Cardiac muscle cell (in vitro differentiated cells and primary cell): Measurements from ENCODE around the gene BOC. TPM values are rescaled to one million over a fixed set of nuclear protein-coding genes. Genes with fewer than 3 reads are reported as not detected.

Source experiments
- DNase-seq, 2 donors: peaks; one replicate each; pipeline versions ENCODE4 v3.0.0 to v3.0.0-alpha.2; 2010 to 2017; ENCODE audit warnings: low read depth in 1 of 2, low spot score in 1 of 2
- H3K27ac ChIP-seq: fragments of 200-600 bp; sonication (generic); 2 replicates; pipeline ENCODE4 v1.5.1; 2016
- H3K27me3 ChIP-seq: fragments of 200-600 bp; sonication (generic); 2 replicates; pipeline ENCODE4 v1.6.0; 2016; ENCODE audit warnings: control low read depth
- H3K36me3 ChIP-seq: fragments of 200-600 bp; sonication (generic); 2 replicates; pipeline ENCODE4 v1.5.1; 2016; ENCODE audit warnings: control low read depth
- H3K4me1 ChIP-seq: fragments of 200-600 bp; sonication (generic); 2 replicates; pipeline ENCODE4 v1.8.1; 2017; ENCODE audit warnings: low read depth, mild to moderate bottlenecking, mixed run types
- H3K4me3 ChIP-seq: fragments of 200-600 bp; sonication (generic); 2 replicates; pipeline ENCODE4 v1.5.1; 2016; ENCODE audit warnings: mild to moderate bottlenecking
- H3K9me3 ChIP-seq: fragments of 200-600 bp; sonication (generic); 2 replicates; pipeline ENCODE4 v1.5.1; 2017; ENCODE audit warnings: low read depth, mild to moderate bottlenecking, control low read depth
- polyA plus RNA-seq: library from polyadenylated mRNA; unstranded; fragments of >200 nt; fragmentation: Nextera tagmentation; extraction: Ambion mirVana; gene quantifications from 2 replicates; pipeline ENCODE4 v1.2.1, GENCODE V29; 2016
- total RNA-seq: library from RNA; depleted of rRNA; stranded (reverse); fragments of >200 nt; gene quantifications from 2 replicates; pipeline ENCODE4 v1.2.3, GENCODE V29; 2016
- TF ChIP-seq, protein P1 (sequence below): IDR thresholded peaks from 2 replicates; pipeline ENCODE4 v1.5.1; 2012; ENCODE audit warnings: low read depth, mild to moderate bottlenecking, low read length

Gene BOC
- total and polyA plus RNA-seq, 2 experiments from 2014 or later, result 9.5 to 14.1 TPM

DNA sequence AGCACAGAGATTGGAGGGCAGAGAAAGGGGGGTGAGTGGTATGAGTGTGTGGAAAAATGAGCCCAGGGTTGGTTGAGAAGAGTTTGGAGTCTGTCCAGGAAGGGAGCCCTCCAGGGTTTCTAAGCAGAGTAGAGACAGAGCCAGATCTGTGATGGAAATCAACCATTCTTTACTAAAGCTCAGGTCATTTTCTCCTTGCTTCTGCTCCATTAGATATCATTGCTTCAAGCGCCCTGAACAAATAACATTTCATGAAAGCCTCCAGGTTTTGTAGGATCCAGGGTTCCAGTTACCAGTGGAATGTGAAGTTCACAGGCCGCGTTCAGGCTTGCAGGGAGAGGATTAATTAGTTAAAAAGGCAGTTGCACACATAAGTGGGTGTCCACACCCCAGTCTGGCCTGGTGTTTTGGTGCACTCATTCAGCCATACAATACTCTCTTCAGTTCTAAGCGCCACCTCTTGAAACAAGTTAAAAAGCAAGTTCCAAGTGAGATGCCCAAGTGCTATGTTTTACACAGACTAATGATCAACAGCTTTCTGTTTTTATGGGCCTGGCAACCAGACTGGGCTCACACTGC, 16.4 kb upstream of the BOC start:
- no peaks in the 10 kb centered on the region for H3K27me3 ChIP-seq
- H3K4me3 ChIP-seq, result no peak overlapping the region
- peaks cover 12% of the 10 kb centered on the region for H3K4me1 ChIP-seq
- peak in 1 of 2 donors; percentile 15 for DNase-seq
- H3K36me3 ChIP-seq, result no peaks in the 10 kb centered on the region
- TF ChIP-seq, protein P1, sequence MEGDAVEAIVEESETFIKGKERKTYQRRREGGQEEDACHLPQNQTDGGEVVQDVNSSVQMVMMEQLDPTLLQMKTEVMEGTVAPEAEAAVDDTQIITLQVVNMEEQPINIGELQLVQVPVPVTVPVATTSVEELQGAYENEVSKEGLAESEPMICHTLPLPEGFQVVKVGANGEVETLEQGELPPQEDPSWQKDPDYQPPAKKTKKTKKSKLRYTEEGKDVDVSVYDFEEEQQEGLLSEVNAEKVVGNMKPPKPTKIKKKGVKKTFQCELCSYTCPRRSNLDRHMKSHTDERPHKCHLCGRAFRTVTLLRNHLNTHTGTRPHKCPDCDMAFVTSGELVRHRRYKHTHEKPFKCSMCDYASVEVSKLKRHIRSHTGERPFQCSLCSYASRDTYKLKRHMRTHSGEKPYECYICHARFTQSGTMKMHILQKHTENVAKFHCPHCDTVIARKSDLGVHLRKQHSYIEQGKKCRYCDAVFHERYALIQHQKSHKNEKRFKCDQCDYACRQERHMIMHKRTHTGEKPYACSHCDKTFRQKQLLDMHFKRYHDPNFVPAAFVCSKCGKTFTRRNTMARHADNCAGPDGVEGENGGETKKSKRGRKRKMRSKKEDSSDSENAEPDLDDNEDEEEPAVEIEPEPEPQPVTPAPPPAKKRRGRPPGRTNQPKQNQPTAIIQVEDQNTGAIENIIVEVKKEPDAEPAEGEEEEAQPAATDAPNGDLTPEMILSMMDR, result no peak
- H3K27ac ChIP-seq, result peak overlapping the region; percentile 21
- no peaks in the 10 kb centered on the region for H3K9me3 ChIP-seq

DNA sequence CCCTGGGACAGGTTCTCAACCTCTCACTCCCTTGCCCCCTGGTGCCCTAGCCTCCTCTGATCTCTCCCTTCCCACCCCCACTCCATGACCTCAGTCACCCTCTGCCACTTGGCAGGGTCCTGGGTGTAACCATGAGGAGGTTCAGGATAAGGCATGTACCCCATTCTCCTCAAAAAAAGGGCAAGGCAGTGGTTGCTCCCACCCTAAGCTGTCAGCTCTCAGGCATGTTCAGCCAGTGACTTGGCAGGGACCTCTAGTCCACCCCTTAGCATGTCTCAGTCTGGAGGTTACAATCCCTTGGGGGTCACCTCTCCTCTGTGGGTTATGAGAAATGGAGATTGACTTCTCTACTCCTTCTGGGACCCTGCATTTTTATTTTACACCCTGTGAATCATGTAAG, 11.0 kb upstream of the BOC start:
- TF ChIP-seq, protein P1, result no peak

DNA sequence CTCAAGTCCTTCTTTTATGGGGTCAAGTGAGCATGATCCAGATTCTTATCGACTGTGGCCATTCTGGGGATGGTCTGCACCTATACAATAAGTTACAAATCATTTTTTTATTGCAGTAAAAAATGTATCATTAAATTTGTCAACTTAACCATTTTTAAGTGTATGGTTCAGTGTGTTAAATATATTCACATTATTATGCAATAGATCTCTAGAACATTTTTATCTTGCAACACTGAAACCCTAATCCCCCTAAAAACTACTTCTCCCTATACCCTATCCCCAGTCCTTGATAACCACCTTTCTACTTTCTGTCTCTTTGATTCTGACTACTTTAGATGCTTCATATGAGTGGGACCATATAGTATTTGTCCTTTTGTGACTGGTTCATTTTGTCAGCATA, 10.4 kb upstream of the BOC start:
- no peaks in the 10 kb centered on the region for H3K27me3 ChIP-seq
- H3K4me3 ChIP-seq, result no peak overlapping the region
- no peak for DNase-seq
- TF ChIP-seq, protein P1, result no peak
- H3K36me3 ChIP-seq, result no peaks in the 10 kb centered on the region
- no peaks in the 10 kb centered on the region for H3K9me3 ChIP-seq
- no peaks in the 10 kb centered on the region for H3K4me1 ChIP-seq
- H3K27ac ChIP-seq, result no peak overlapping the region

More for the DNA sequence above, 11.0 kb upstream of the BOC start:
- no peaks in the 10 kb centered on the region for H3K36me3 ChIP-seq
- H3K27ac ChIP-seq, result no peak overlapping the region
- no peaks in the 10 kb centered on the region for H3K27me3 ChIP-seq
- no peak for DNase-seq
- H3K4me1 ChIP-seq, result no peaks in the 10 kb centered on the region
- H3K9me3 ChIP-seq, result no peaks in the 10 kb centered on the region
- no peak overlapping the region for H3K4me3 ChIP-seq

DNA sequence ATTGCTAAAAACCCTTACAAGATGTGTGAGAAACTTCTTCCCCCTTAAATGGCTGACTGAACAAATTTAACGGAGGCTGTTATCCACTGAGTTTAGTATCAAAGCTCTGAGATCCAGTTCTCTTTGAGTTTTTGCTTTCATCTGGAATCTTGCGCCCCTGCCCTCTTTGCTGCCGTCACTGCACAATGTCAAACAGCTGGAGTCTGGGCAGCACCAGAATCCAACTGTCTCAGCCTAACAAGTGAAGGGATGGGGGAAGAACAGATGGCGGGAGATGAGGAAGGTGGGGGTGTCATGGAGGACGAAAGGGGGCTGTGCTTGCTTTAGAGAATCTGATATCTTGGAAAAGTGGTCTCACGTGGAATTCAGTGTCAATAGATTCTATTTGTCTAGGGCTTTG, 7.0 kb upstream of the BOC start:
- H3K27ac ChIP-seq, result no peak overlapping the region
- no peaks in the 10 kb centered on the region for H3K27me3 ChIP-seq
- TF ChIP-seq, protein P1, result no peak
- H3K36me3 ChIP-seq, result no peaks in the 10 kb centered on the region
- DNase-seq, result no peak
- H3K4me3 ChIP-seq, result no peak overlapping the region
- H3K9me3 ChIP-seq, result no peaks in the 10 kb centered on the region
- H3K4me1 ChIP-seq, result no peaks in the 10 kb centered on the region

DNA sequence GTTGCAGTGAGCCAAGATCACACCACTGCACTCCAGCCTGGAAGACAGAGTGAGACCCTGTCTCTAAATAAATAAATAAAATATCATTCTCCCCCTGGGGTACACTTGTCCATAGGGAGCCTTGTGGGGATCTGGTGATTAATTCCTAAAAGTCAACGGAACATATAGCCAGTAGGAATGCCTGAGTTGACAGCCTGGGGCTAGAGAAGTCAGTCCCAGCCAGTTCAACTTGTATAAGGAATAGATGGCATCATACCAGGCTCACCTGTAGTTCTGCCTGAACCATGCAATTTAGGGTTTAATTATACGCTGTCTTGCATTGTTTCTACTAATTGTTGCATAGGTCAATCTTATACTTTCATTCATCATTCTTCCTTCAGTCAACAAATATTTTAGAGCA, 5.9 kb upstream of the BOC start:
- Histone ChIP-seq H3K27ac (no peak overlapping the region), H3K27me3 (no peaks in the 10 kb centered on the region), H3K9me3 (no peaks in the 10 kb centered on the region), H3K4me1 (peaks cover 2% of the 10 kb centered on the region), H3K36me3 (no peaks in the 10 kb centered on the region), H3K4me3 (no peak overlapping the region)
- TF ChIP-seq, protein P1, result no peak
- no peak for DNase-seq
